Tibial nerve (tissue), 4 donors: ENCODE measurements around the gene PRIM2. TPM values are rescaled to one million over a fixed set of nuclear protein-coding genes. Genes with fewer than 3 reads are reported as not detected.
"Not testable (repeated sequence)": the region's sequence is repeated elsewhere in the genome, so short reads cannot be mapped to it uniquely, and the experiment has no call there.

Experiments used
- DNase-seq, 2 donors: peaks; one replicate each; pipeline ENCODE4 v3.0.0-alpha.2; 2019; ENCODE audit warnings: low spot score in 2 of 2
- H3K27ac ChIP-seq, 4 donors: fragments of 200-600 bp; sonication (generic) in 3 of 4; one replicate each; pipeline ENCODE4 v1.5.1; 2017 to 2019; ENCODE audit warnings: mild to moderate bottlenecking in 1 of 4
- H3K27me3 ChIP-seq, 2 donors: fragments of 200-600 bp; sonication (generic) in 1 of 2; one replicate each; pipeline versions ENCODE4 v1.5.1 to v1.6.0; 2017 to 2019
- H3K36me3 ChIP-seq, 3 donors: fragments of 200-600 bp; sonication (generic); one replicate each; pipeline ENCODE4 v1.5.1; 2018 to 2019
- H3K4me1 ChIP-seq, 4 donors: fragments of 200-600 bp; sonication (generic) in 3 of 4; one replicate each; pipeline ENCODE4 v1.5.1; 2017 to 2019
- H3K4me3 ChIP-seq, 4 donors: fragments of 200-600 bp; sonication (generic) in 3 of 4; one replicate each; pipeline ENCODE4 v1.5.1; 2017 to 2019; ENCODE audit warnings: mild to moderate bottlenecking in 1 of 4, moderate library complexity in 1 of 4
- H3K9me3 ChIP-seq, 4 donors: fragments of 200-600 bp; sonication (generic) in 3 of 4; one replicate each; pipeline ENCODE4 v1.5.1; 2017 to 2019
- WGBS, 2 donors: methylation state at CpG; one replicate each; pipeline ENCODE4 v1.1.5; 2018; 5-methylcytosine and 5-hydroxymethylcytosine counted together
- total RNA-seq, 4 donors: library from RNA; depleted of rRNA; stranded (reverse); fragments of >200 nt; gene quantifications; one replicate each; pipeline ENCODE4 v1.1.0, GENCODE V29; 2016

Gene PRIM2
- total RNA-seq, 4 donors from 2014 or later, result 8.4 to 12.9 (median 10.0) TPM

- H3K27ac ChIP-seq, H3K9me3 ChIP-seq, H3K4me1 ChIP-seq, H3K27me3 ChIP-seq, H3K4me3 ChIP-seq, DNase-seq, H3K36me3 ChIP-seq: not testable (repeated sequence)
- WGBS, 2 donors, result 95% methylated on average over 2 of the region's 2 CpGs
Observed at GRCh38 chr6:57610612-57611011, 293.2 kb downstream of the PRIM2 start.

GRCh38 chr6:57618959-57619358 is 301.5 kb downstream of the PRIM2 start:
- H3K4me3 ChIP-seq, H3K27ac ChIP-seq, H3K36me3 ChIP-seq, DNase-seq, H3K4me1 ChIP-seq, H3K27me3 ChIP-seq, H3K9me3 ChIP-seq: not testable (repeated sequence)
- WGBS, 2 donors, result 96 to 97% methylated on average over 6 of the region's 6 CpGs

- H3K27me3 ChIP-seq, DNase-seq, H3K4me1 ChIP-seq, H3K36me3 ChIP-seq, H3K9me3 ChIP-seq, H3K27ac ChIP-seq, H3K4me3 ChIP-seq: not testable (repeated sequence)
- WGBS, 2 donors, result 80 to 100% methylated on average over 1 of the region's 1 CpG
Observed at GRCh38 chr6:57631773-57632172, 314.3 kb downstream of the PRIM2 start.

GRCh38 chr6:57658526-57658925 is 341.1 kb downstream of the PRIM2 start:
- H3K27ac ChIP-seq, H3K27me3 ChIP-seq, H3K9me3 ChIP-seq, H3K4me3 ChIP-seq, DNase-seq, H3K36me3 ChIP-seq, H3K4me1 ChIP-seq: not testable (repeated sequence)
- WGBS, 2 donors, result 74 to 90% methylated on average over 2 of the region's 2 CpGs

- H3K4me1 ChIP-seq, H3K4me3 ChIP-seq, H3K27ac ChIP-seq, H3K36me3 ChIP-seq, DNase-seq, H3K27me3 ChIP-seq, H3K9me3 ChIP-seq: not testable (repeated sequence)
- WGBS, 2 donors, result 66 to 67% methylated on average over 2 of the region's 2 CpGs
Observed at GRCh38 chr6:57659794-57660193, 342.4 kb downstream of the PRIM2 start.

- not testable (repeated sequence) for H3K27me3 ChIP-seq, H3K4me3 ChIP-seq, H3K36me3 ChIP-seq, DNase-seq, H3K27ac ChIP-seq, H3K4me1 ChIP-seq, H3K9me3 ChIP-seq
- 73 to 79% methylated on average over 1 of the region's 1 CpG for WGBS, 2 donors
Observed at GRCh38 chr6:57660940-57661339, 343.5 kb downstream of the PRIM2 start.

- not testable (repeated sequence) for H3K27ac ChIP-seq, H3K4me1 ChIP-seq, H3K36me3 ChIP-seq, DNase-seq, H3K27me3 ChIP-seq, H3K4me3 ChIP-seq, H3K9me3 ChIP-seq
Observed at GRCh38 chr6:57668108-57668507, 350.7 kb downstream of the PRIM2 start.

GRCh38 chr6:57671237-57671636 is 353.8 kb downstream of the PRIM2 start:
- not testable (repeated sequence) for H3K4me1 ChIP-seq, H3K9me3 ChIP-seq, DNase-seq, H3K27ac ChIP-seq, H3K27me3 ChIP-seq, H3K4me3 ChIP-seq, H3K36me3 ChIP-seq
- 49 to 60% methylated on average over 3 of the region's 3 CpGs for WGBS, 2 donors

- 68 to 74% methylated on average over 6 of the region's 6 CpGs for WGBS, 2 donors
- not testable (repeated sequence) for DNase-seq, H3K36me3 ChIP-seq, H3K27ac ChIP-seq, H3K9me3 ChIP-seq, H3K4me1 ChIP-seq, H3K27me3 ChIP-seq, H3K4me3 ChIP-seq
Observed at GRCh38 chr6:57671937-57672627, 354.7 kb downstream of the PRIM2 start.

GRCh38 chr6:57673281-57673680 is 355.9 kb downstream of the PRIM2 start:
- not testable (repeated sequence) for H3K27me3 ChIP-seq, H3K27ac ChIP-seq
- 74 to 82% methylated on average over 1 of the region's 1 CpG for WGBS, 2 donors

GRCh38 chr6:57675386-57675785 is 358.0 kb downstream of the PRIM2 start:
- not testable (repeated sequence) for H3K27me3 ChIP-seq, H3K27ac ChIP-seq, H3K9me3 ChIP-seq, H3K36me3 ChIP-seq, DNase-seq, H3K4me1 ChIP-seq, H3K4me3 ChIP-seq
- WGBS, 2 donors, result 87 to 94% methylated on average over 4 of the region's 4 CpGs

More at GRCh38 chr6:57673281-57673680, 355.9 kb downstream of the PRIM2 start:
- not testable (repeated sequence) for H3K36me3 ChIP-seq, H3K4me3 ChIP-seq, H3K9me3 ChIP-seq, DNase-seq, H3K4me1 ChIP-seq

- H3K27ac ChIP-seq, H3K4me1 ChIP-seq: not testable (repeated sequence)
Observed at GRCh38 chr6:57696382-57696781, 379.0 kb downstream of the PRIM2 start.

More at GRCh38 chr6:57696382-57696781, 379.0 kb downstream of the PRIM2 start:
- H3K27me3 ChIP-seq, DNase-seq, H3K4me3 ChIP-seq, H3K36me3 ChIP-seq: not testable (repeated sequence)
- WGBS, 2 donors, result 50 to 58% methylated on average over 1 of the region's 1 CpG
- H3K9me3 ChIP-seq, result peaks cover 0 to 11% (median 0%) of the 10 kb centered on the region in 4 donors
